BLaER1 (cell line): ENCODE data around the gene NKX2-3.

Experiments
- H3K27ac ChIP-seq: shearing (Covaris generic); formaldehyde crosslinking; 2 replicates; pipeline ENCODE4 v1.8.1; 2022
- H3K27me3 ChIP-seq: shearing (Covaris generic); formaldehyde crosslinking; 2 replicates; pipeline ENCODE4 v1.8.1; 2022
- H3K36me3 ChIP-seq: shearing (Covaris generic); formaldehyde crosslinking; 2 replicates; pipeline ENCODE4 v1.8.1; 2022
- H3K4me1 ChIP-seq: shearing (Covaris generic); formaldehyde crosslinking; 2 replicates; pipeline ENCODE4 v1.8.1; 2022
- H3K4me2 ChIP-seq: shearing (Covaris generic); formaldehyde crosslinking; 2 replicates; pipeline ENCODE4 v1.8.1; 2022
- H3K4me3 ChIP-seq: shearing (Covaris generic); formaldehyde crosslinking; 2 replicates; pipeline ENCODE4 v1.8.1; 2022
- H3K9ac ChIP-seq: shearing (Covaris generic); formaldehyde crosslinking; 2 replicates; pipeline ENCODE4 v1.8.1; 2022
- H3K9me3 ChIP-seq: shearing (Covaris generic); formaldehyde crosslinking; 2 replicates; pipeline ENCODE4 v1.8.1; 2022
- H4K20me1 ChIP-seq: shearing (Covaris generic); formaldehyde crosslinking; 2 replicates; pipeline ENCODE4 v1.8.1; 2022
- Cebpa-rat ChIP-seq: shearing (Covaris generic); IDR thresholded peaks from 2 replicates; pipeline ENCODE4 v1.8.1; 2022

The NKX2-3 gene

DNA sequence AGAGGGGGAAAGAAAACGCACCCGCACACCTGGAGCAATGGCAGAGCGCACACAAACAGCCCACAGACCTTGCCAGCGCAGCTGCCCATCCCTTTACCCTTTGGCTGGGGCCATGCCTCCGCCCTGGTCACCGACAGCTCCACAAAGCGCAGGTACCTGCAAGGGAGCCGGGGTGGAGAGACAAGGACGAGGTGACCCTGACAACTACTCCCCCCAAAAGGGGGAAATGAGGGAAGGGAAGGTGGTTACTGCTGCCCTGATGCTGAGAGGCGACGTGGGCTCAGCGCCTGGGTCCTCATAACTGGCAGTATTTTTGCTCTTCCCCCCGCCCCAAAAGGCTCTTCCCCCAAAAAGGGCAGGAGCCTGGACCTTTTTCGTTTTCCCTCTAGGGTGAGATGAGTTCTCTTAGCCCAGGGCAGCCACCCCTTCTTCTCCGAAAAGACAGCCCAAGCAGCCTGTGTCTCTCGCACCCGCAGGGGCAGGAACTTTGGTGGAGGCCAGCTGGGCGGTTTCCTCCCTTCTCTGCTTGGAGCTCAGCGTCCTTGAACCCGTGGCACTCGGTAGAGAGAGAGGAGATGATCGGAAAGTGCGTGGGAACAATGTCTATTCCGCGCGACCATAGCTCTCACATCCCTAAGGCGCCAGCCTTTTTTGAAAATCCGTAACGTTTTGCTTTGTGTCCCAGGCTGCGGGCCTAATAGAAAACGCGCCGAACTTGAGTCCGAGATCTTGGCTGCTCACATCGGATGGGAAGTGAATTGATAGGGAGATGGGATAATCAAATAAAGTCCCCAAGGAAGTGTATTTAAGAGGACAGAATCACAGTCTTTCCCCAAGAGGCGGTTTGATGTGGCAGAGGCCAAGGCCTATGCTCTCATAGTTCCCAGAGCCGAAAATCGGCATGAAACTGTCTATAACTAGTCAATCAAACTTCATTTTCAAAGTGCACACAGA, 1.0 kb downstream of the NKX2-3 start:
- H3K27ac ChIP-seq, result no peak overlapping the region
- H4K20me1 ChIP-seq, result peaks cover 96% of the 10 kb centered on the region
- H3K27me3 ChIP-seq, result peaks cover 100% of the 10 kb centered on the region
- TF ChIP-seq Cebpa-rat, result no peak
- H3K4me3 ChIP-seq, result no peak overlapping the region
- H3K9me3 ChIP-seq, result peaks cover 47% of the 10 kb centered on the region
- no peaks in the 10 kb centered on the region for H3K36me3 ChIP-seq
- no peak overlapping the region for H3K4me2 ChIP-seq
- H3K4me1 ChIP-seq, result peaks cover 30% of the 10 kb centered on the region
- no peak overlapping the region for H3K9ac ChIP-seq

- Histone ChIP-seq H3K9me3 (peaks cover 53% of the 10 kb centered on the region), H3K36me3 (no peaks in the 10 kb centered on the region), H3K4me1 (peaks cover 30% of the 10 kb centered on the region), H3K4me2 (peak overlapping the region; percentile 61), H3K9ac (no peak overlapping the region), H3K4me3 (peak overlapping the region; percentile 53), H3K27ac (no peak overlapping the region), H4K20me1 (peaks cover 96% of the 10 kb centered on the region), H3K27me3 (peaks cover 100% of the 10 kb centered on the region)
- TF ChIP-seq Cebpa-rat, result no peak
Measured at GRCh38 chr10:99534450-99534938, 1.8 kb downstream of the NKX2-3 start.

DNA sequence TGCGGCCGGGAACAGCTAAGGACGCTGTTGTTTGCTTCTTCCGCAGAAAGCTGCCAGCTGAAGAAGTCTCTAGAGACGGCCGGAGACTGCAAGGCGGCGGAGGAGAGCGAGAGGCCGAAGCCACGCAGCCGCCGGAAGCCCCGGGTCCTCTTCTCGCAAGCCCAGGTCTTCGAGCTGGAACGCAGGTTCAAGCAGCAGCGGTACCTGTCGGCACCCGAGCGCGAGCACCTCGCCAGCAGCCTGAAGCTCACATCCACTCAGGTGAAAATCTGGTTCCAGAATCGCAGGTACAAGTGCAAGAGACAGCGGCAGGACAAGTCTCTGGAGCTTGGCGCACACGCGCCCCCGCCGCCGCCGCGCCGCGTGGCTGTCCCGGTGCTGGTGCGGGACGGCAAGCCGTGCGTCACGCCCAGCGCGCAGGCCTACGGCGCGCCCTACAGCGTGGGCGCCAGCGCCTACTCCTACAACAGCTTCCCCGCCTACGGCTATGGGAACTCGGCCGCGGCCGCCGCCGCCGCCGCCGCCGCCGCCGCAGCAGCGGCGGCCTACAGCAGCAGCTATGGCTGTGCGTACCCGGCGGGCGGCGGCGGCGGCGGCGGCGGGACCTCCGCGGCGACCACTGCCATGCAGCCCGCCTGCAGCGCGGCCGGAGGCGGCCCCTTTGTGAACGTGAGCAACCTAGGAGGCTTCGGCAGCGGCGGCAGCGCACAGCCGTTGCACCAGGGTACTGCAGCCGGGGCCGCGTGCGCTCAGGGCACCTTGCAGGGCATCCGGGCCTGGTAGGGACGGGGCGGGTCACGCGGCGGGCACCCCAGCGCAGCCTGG, 2.4 kb downstream of the NKX2-3 start:
- no peak overlapping the region for H3K9ac ChIP-seq
- H3K4me1 ChIP-seq, result peaks cover 29% of the 10 kb centered on the region
- peak overlapping the region; percentile 53 for H3K4me3 ChIP-seq
- TF ChIP-seq Cebpa-rat, result no peak
- peaks cover 100% of the 10 kb centered on the region for H3K27me3 ChIP-seq
- H3K4me2 ChIP-seq, result peak overlapping the region; percentile 61
- no peaks in the 10 kb centered on the region for H3K36me3 ChIP-seq
- H4K20me1 ChIP-seq, result peaks cover 90% of the 10 kb centered on the region
- peaks cover 53% of the 10 kb centered on the region for H3K9me3 ChIP-seq
- no peak overlapping the region for H3K27ac ChIP-seq

DNA sequence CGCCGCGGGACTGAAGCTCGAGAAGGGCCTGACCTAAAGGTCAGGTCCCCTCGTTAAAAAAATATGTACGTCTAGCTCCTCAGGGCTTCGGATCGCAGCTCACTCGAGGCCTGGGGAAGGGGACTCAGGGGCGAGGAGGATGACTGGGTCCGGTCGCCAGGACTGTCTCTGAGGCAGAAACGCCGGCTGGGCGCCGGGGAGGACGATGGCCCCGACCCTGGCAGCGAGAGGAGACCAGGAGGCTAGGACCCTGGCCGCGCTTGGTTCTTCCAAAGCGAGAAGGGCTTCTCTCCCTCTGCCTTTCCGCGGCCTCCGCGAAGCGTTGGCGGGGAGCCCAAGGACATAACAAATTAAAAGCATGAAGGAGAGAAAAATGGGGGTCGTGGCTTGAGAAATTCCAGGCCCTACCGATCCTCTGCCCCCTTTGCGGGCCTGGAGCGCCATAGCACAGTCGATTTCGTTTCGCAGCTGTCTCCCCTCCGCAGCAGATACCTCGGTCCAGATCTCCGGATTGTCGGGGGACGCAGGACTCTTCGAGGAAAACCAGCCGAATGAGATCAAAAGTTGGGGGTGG, 3.1 kb downstream of the NKX2-3 start:
- no peak overlapping the region for H3K4me2 ChIP-seq
- TF ChIP-seq Cebpa-rat, result no peak
- no peaks in the 10 kb centered on the region for H3K36me3 ChIP-seq
- peaks cover 86% of the 10 kb centered on the region for H4K20me1 ChIP-seq
- H3K9ac ChIP-seq, result no peak overlapping the region
- H3K27ac ChIP-seq, result no peak overlapping the region
- H3K4me3 ChIP-seq, result peak overlapping the region; percentile 53
- peaks cover 53% of the 10 kb centered on the region for H3K9me3 ChIP-seq
- H3K27me3 ChIP-seq, result peaks cover 100% of the 10 kb centered on the region
- H3K4me1 ChIP-seq, result peaks cover 22% of the 10 kb centered on the region

- 0 out of 2 replicates have a peak overlapping the region, but pooled peaks have one; percentile 53 for H3K4me3 ChIP-seq
- peaks cover 48% of the 10 kb centered on the region for H3K9me3 ChIP-seq
- H3K36me3 ChIP-seq, result no peaks in the 10 kb centered on the region
- H3K4me1 ChIP-seq, result peaks cover 17% of the 10 kb centered on the region
- peaks cover 81% of the 10 kb centered on the region for H4K20me1 ChIP-seq
- H3K27me3 ChIP-seq, result peaks cover 100% of the 10 kb centered on the region
- TF ChIP-seq Cebpa-rat, result no peak
- no peak overlapping the region for H3K27ac ChIP-seq
- no peak overlapping the region for H3K4me2 ChIP-seq
- no peak overlapping the region for H3K9ac ChIP-seq
Measured at GRCh38 chr10:99536338-99537085, 3.8 kb downstream of the NKX2-3 start.

DNA sequence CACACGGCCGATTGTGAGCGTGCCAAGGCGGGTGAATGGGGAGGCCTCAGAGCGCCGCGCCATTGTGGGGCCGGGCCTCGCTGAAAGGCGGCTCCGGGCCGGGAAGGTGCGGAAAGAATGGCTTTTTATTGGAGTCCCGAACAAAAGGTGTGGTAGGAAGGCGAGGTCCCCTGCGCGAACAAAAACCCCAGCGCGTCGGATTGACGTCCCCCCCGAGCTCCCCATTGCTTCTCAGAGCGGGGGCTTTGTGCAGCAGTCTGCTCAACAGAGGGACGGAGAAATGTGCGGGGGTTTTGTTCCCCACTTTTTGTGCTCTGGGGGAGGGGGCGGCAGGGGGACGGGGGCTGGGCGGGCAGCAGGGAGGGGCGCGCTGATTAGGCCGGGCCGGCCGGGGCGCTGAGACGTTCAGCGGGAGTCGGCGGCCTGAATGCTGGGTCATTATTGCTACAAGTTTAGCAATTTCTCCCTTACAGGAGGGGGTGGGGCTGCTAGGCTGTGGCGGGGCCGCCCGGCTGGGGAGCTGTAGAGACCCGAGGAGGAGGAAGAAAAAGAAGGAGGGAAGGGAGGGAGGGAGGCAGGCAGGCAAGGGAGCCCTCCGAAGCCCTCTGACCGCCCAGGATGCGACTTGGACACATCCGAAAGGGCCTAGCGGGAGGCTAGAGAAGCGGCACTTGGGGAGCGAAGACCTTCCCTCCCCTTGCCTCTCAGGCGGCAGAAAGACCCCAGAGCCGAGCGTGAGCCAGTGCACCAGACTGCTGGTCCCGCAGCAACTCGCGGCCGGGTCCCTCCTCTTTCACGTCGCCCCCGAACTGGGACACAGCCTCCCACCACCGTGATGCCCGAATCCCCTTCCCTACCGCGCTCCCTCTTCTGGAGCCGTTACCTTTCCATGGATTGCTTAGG, 4.6 kb downstream of the NKX2-3 start:
- no peaks in the 10 kb centered on the region for H3K36me3 ChIP-seq
- peaks cover 73% of the 10 kb centered on the region for H4K20me1 ChIP-seq
- H3K4me1 ChIP-seq, result peaks cover 16% of the 10 kb centered on the region
- no peak overlapping the region for H3K4me2 ChIP-seq
- H3K9ac ChIP-seq, result no peak overlapping the region
- H3K4me3 ChIP-seq, result no peak overlapping the region
- peaks cover 40% of the 10 kb centered on the region for H3K9me3 ChIP-seq
- TF ChIP-seq Cebpa-rat, result no peak
- peaks cover 100% of the 10 kb centered on the region for H3K27me3 ChIP-seq
- H3K27ac ChIP-seq, result no peak overlapping the region

DNA sequence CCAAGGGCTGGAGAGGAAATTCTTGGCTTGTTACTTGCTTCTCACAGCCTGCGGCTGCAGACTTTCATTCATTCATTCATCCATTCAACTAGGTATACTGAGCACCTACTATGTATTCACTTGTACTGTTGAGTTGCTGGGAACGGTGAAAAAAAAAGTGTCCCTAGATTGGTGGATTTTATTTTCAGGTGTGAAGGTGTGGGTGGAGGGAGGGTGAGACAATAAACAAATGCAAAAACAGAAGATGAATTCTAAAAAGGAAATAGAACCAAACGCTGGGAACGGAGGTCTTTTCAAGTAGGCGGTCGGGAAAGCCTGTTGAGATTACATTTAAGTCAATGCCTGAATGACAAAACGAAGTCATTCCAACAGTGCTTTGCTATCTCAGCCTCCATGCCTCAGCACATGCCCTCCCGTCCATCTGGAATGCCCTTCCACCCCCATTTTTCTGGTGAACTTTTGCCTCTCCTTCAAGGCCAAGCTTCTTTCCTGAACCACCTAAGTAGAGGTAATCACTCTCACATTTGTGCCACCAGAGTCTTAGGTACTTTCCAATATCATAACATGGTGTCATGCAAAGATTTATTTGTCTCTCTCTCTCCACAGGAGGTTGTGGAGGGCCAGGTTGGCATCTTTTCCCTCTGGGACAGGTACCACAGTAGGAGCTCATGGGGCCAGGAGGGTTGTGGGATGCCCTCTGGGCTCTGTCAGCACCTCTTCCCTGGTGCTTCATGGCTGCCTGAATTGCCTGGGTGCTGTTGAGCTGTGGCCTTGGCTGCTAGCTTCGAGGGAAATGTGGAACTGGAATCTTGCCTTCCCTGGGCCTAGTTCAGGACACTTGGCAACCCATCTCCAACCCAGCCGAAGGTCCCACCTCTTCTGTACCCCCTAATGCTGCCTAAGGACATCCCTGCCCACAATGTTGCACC, 5.5 kb downstream of the NKX2-3 start:
- Histone ChIP-seq H3K27me3 (peaks cover 100% of the 10 kb centered on the region), H3K9me3 (peaks cover 36% of the 10 kb centered on the region), H3K36me3 (no peaks in the 10 kb centered on the region), H3K9ac (no peak overlapping the region), H3K4me3 (no peak overlapping the region), H3K4me2 (no peak overlapping the region), H3K27ac (no peak overlapping the region), H4K20me1 (peaks cover 64% of the 10 kb centered on the region), H3K4me1 (peaks cover 10% of the 10 kb centered on the region)
- TF ChIP-seq Cebpa-rat, result no peak
